Endothelial cell of umbilical vein (primary cell): Measurements from ENCODE around the gene CARD8.

Source experiments
- EZH2 ChIP-seq: IDR thresholded peaks from 2 replicates; pipeline ENCODE4 v1.6.1; 2012; ENCODE audit warnings: borderline replicate concordance, low read depth, mild to moderate bottlenecking, moderate library complexity, low read length, inconsistent platforms; ENCODE audit not compliant: severe bottlenecking
- FOS ChIP-seq: IDR thresholded peaks from 2 replicates; pipeline ENCODE4 v1.6.1; 2011; ENCODE audit warnings: mild to moderate bottlenecking, low read length, moderate library complexity, borderline replicate concordance; ENCODE audit not compliant: insufficient read depth
- GATA2 ChIP-seq: IDR thresholded peaks from 2 replicates; pipeline ENCODE4 v1.7.0; 2011; ENCODE audit warnings: low read depth, mild to moderate bottlenecking, moderate library complexity, mixed read lengths, low read length; ENCODE audit not compliant: insufficient read length, insufficient read depth
- JUN ChIP-seq: IDR thresholded peaks from 2 replicates; pipeline ENCODE4 v1.6.1; 2011; ENCODE audit warnings: borderline replicate concordance, low read depth; ENCODE audit not compliant: insufficient read length, insufficient read depth
- MAX ChIP-seq: IDR thresholded peaks from 2 replicates; pipeline ENCODE4 v1.6.1; 2011; ENCODE audit not compliant: insufficient read depth, insufficient read length
- POLR2A ChIP-seq: IDR thresholded peaks from 2 replicates; pipeline ENCODE4 v1.6.1; 2012; ENCODE audit warnings: low read depth, mild to moderate bottlenecking, control low read depth, low read length
- POLR2AphosphoS5 ChIP-seq: IDR thresholded peaks from 2 replicates; pipeline ENCODE4 v1.6.1; 2012; ENCODE audit warnings: low read depth, mild to moderate bottlenecking, control low read depth, low read length, moderate library complexity; ENCODE audit not compliant: insufficient read depth
- TF ChIP-seq, protein P1 (sequence below), 2 donors: IDR thresholded peaks; 1 replicate in 1 of 2; 2 replicates in 1 of 2; pipeline ENCODE4 v1.5.1; 2011; ENCODE audit warnings: low read length in 2 of 2, mild to moderate bottlenecking in 2 of 2, moderate library complexity in 2 of 2, control low read depth in 1 of 2, inconsistent platforms in 1 of 2, low read depth in 1 of 2; ENCODE audit not compliant: insufficient read depth in 1 of 2; ENCODE audit errors: extremely low read depth in 1 of 2

DNA sequence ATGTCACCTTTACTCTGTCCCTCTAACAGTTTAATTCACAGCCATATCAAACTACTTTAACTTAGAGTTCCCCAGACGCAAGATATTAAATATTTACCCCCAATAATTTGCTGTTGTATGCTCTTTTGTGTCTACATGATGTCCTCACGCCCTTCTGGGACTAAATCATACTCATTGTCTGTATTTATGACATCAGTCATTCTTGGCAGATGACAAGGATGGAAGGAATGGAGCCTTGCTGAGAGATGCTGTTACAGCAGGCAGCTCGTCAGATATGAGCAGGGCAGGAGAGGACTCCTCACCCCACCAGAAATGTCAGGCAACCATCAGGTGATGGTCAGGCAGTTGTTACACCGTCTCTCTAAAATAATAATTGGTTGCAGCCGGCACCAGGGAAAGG lies 41.8 kb downstream of the CARD8 start:
- TF ChIP-seq POLR2A (no peak), JUN (no peak), POLR2AphosphoS5 (no peak), EZH2 (no peak), FOS (no peak), MAX (no peak), GATA2 (no peak)
- TF ChIP-seq, protein P1, sequence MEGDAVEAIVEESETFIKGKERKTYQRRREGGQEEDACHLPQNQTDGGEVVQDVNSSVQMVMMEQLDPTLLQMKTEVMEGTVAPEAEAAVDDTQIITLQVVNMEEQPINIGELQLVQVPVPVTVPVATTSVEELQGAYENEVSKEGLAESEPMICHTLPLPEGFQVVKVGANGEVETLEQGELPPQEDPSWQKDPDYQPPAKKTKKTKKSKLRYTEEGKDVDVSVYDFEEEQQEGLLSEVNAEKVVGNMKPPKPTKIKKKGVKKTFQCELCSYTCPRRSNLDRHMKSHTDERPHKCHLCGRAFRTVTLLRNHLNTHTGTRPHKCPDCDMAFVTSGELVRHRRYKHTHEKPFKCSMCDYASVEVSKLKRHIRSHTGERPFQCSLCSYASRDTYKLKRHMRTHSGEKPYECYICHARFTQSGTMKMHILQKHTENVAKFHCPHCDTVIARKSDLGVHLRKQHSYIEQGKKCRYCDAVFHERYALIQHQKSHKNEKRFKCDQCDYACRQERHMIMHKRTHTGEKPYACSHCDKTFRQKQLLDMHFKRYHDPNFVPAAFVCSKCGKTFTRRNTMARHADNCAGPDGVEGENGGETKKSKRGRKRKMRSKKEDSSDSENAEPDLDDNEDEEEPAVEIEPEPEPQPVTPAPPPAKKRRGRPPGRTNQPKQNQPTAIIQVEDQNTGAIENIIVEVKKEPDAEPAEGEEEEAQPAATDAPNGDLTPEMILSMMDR (IDR thresholded peaks at IDR 0.05; ENCODE audit: extremely low read depth in 1 of 2, insufficient read depth in 1 of 2, low read depth in 1 of 2, low read length in 2 of 2), result no peak
